ENCODE data around the gene ASCC2.
"Not testable (repeated sequence)": the region's sequence is repeated elsewhere in the genome, so short reads cannot be mapped to it uniquely, and the experiment has no call there.

Gene ASCC2

DNA sequence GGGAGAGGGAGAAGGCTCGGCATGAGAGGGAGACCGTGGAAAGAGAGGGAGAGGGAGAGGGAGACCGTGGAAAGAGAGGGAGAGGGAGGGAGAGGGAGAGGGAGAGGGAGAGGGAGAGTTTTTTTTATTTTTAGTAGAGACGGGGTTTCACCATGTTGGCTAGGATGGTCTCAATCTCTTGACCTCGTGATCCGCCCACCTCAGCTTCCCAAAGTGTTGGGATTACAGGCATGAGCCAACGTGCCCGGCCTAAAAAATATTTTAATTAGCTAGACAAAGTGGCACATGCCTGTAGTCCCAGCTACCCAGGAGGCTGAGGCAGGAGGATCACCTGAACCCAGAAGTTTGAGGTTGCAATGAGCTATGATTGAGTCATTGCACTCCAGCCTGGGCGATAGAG is 21.0 kb upstream of the ASCC2 start:
- DNase-seq (ENCODE audit: low read depth in 3 of 3, low spot score in 1 of 3) = not testable (repeated sequence)

DNA sequence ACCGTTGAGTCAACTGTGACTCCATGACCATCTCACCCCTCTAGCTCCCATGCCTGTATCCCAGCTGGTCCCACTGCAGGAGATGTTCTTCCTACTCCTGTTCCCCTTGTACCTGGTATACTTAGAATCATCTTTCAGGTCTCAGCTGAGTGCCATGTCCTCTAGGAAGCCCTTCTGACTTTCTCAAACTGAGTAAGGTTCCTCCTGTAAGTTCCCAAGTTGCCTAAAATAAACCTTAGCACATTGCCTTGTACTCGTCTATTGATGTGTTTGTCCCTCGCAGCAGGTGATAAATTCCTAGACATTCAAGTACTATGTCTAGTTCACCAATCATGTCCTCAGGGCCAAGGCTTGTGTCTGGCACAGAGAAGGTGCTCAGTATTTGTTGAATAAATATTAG is 18.4 kb upstream of the ASCC2 start:
- DNase-seq (ENCODE audit: low read depth in 3 of 3, low spot score in 1 of 3) = no peak

DNA sequence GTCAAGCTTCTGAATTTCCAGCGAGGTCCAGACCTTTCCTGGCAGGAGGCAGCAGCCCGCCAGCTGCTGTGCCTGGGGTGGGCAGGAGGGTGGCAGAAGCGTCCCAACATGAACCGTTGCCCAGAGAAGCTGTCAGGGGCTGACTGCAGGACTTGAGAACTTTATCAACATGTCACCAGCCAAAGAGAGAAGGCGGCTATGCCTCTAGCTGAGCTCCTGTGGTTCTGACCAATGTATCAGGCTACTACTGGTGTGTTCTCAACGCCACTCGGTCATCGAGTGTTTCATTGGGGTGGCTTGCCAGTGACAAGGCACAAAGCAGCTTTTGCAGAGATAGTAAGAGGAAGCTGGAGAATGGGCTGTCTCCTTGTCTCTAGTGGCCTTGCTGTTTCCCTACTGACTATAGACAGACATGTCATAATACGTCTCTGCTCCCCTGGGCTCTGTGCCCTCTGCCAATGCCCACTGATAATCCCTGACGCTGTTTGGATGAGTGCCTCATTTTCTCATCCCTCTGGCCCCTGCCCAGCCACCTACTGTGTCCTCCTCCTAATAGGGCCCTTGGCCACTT is 17.6 kb upstream of the ASCC2 start:
- DNase-seq (ENCODE audit: low read depth in 3 of 3, low spot score in 1 of 3) = no peak

DNA sequence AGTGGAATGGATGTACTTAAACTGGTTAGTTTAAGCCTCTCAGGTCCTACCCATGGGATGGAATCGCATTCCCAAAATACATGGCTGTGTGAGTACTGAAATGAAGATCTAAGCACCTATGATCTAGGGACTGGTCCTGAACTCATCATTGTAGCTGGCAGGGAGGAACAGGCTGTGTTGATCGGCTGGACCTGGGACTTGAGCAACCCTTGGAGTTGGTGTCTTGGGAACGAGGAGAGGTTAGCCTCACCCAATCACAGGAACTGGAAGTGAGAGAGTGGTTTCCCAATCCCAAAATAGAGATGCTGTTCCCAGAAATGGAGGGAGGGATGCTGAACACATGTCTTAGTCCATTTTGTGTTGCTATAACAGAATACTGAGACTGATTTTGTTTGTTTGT is 16.4 kb upstream of the ASCC2 start:
- no peak for DNase-seq (ENCODE audit: low read depth in 3 of 3, low spot score in 1 of 3)

DNA sequence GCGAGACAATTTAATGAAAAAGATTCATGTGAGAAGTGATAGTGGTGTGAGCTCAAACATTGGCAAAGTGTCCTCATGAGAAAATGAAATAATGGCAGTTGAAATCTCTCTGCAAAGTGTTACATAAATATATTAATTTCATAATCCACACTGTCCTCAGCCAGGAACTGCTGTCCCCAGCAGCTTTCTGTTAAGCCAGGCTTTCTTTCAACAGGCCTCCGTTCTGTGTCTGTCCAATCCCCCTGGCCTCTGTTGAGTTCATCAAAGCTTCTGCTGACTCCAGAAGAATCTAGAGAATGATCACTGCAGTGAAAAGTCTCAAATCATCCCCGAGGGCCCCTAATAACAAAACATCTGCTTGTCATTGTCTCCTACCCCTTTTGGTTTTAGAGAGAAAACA is 10.0 kb upstream of the ASCC2 start:
- no peak for DNase-seq (ENCODE audit: low read depth in 3 of 3, low spot score in 1 of 3)

DNA sequence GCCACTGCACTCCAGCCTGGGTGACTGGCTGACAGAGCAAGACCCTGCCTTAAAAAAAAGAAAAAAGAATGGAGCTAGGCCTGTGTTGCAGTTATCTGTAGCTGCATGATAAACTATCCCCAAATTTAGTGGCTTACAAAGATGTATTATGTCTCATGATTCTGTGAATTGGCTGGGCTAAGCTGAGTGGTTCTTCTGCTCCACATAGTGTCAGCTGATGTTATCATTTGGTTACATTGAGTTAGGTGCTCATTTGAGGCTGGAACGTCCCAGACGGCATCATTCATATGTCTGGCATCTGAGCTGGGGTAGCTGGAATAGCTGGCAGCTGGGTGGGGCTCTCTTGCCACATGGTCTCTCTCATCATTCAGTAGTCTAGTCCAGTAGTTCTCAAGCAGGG is 8.2 kb upstream of the ASCC2 start:
- DNase-seq (ENCODE audit: low read depth in 3 of 3, low spot score in 1 of 3) = no peak

DNA sequence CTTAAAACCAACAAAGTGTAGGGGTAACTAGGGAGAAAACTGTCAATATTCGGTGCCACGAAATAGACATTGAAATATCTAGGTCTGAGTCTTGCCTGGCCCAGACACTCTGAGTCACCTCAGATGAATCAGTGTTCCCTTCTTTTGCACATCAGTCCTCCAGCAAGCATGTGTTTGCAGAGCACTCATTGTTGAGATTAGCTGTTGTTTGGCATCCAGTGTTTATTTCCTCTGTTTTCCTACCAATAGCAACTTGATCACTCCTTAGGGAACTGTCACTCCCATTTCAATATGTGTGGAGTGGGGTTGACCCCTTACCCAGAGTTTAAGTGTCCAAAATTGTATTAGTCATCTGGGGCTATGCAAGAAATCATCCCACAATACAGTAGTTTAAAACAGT is 4.7 kb upstream of the ASCC2 start:
- no peak for DNase-seq (ENCODE audit: low read depth in 3 of 3, low spot score in 1 of 3)

DNA sequence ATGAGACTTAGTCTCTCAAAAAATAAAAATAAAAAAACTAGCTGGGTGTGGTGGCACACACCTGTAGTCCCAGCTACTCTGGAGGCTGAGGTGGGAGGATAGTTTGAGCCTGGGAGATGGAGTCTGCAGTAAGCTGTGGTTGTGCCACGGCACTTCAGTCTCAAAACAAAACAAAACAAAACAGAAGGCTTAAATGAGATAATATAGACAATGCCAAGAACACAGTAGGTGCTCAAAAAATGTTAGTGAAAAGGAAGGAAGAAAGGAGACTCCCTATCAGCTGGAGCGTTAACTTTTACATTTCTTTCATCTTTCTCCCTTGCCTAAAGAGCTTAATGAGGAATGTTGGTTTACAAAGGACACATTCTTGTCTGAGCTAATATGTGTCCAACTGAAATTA is 4.1 kb upstream of the ASCC2 start:
- no peak for DNase-seq (ENCODE audit: low read depth in 3 of 3, low spot score in 1 of 3)

DNA sequence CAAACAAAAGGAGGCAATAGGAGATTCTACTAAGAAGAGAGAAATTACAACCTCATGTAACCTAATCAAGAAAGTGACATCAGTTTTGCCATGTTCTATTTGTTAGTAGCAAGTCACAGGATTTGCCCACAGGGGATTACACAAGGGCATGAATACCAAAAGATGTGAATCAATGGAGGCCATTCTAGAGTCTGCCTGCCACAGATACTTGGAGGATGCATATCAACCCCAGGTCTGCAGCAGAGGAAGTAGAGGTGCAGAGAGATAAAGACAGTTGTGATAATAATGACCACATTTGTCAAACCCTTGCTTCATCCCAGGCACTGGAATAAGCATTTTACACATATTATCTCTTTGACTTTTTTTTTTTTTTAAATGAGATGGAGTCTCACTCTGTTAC is 2.4 kb upstream of the ASCC2 start:
- no peak for DNase-seq (ENCODE audit: low read depth in 3 of 3, low spot score in 1 of 3)

DNA sequence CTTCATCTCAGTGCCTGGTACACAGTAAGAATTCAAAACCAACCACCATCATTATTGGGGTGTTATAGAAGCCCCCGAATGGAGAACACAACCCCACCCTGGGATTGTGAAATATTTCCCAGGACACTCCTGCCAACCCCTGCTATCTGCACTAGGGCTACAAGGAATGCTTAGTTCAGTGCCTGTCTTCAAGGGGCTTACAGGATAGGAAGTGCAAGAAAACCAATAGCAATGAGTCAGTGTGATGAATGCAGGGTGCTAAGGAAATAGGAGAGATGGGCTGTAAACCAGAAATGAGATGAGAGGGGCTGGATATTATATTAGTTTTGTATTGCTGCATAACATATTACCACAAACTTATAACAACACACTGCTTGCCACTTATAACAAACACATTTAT is 965 bp upstream of the ASCC2 start:
- DNase-seq (ENCODE audit: low read depth in 3 of 3, low spot score in 1 of 3) = no peak

DNA sequence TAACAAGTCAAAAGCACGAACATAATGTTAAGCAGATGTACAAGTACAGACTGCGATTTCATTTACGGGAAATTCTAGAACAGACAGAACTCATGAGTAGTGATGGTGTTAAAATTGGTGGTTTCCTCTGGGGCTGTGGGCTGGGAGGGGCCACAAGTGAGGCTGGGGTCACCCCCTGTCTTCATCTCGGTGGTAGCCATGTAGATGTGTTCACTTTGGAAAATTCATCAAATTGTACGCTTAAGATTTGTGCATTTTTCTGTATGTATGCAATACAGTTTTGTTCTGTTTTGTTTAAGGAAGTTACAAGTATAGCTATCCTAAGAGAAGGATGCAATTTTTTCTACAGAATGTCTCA is 504 bp upstream of the ASCC2 start:
- DNase-seq (ENCODE audit: low read depth in 3 of 3, low spot score in 1 of 3) = no peak

DNA sequence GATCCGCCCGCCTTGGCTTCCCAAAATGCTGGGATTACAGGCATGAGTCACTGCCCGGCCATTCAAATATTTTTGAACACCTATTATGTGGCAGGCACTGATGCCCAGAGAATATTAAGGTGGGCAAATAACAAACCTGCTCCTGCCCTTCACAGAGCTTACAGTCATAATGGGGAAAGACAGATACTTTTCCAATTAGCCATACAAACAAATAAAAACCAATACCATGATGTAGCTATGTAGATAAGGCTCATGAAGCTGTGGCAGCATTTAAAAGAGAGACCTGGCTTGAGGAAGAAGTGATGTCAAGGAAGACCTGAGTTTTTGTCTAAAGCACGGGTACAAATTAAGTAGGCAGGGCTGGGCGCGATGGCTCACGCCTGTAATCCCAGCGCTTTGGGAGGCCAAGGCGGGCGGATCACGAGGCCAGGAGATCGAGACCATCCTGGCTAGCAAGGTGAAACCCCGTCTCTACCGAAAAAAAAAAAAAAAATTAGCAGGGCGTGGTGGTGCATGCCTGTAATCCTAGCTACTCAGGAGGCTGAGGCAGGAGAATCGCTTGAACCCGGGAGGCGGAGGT is 1.2 kb downstream of the ASCC2 start:
- DNase-seq (ENCODE audit: low read depth in 3 of 3, low spot score in 1 of 3) = not testable (repeated sequence)

DNA sequence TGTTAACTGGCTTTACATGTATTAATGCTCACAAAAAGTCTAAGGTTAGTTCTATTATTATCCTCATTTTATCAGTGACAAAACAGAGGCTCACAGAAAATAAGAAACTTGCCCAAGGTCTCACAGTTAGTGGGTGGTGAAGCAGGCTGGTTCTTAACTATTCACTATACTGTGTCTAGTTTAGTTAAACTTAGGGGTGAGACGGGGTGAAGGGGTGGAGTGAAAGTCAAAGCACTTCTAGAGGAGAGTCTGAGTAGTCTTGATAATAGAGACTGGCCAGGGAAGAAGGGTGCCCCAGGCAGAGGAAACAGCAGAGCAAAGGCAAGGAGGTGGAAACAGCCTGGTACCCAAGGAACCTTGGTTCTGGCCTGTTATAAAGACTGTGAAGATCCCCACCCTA is 4.0 kb downstream of the ASCC2 start:
- DNase-seq (ENCODE audit: low read depth in 3 of 3, low spot score in 1 of 3) = no peak

DNA sequence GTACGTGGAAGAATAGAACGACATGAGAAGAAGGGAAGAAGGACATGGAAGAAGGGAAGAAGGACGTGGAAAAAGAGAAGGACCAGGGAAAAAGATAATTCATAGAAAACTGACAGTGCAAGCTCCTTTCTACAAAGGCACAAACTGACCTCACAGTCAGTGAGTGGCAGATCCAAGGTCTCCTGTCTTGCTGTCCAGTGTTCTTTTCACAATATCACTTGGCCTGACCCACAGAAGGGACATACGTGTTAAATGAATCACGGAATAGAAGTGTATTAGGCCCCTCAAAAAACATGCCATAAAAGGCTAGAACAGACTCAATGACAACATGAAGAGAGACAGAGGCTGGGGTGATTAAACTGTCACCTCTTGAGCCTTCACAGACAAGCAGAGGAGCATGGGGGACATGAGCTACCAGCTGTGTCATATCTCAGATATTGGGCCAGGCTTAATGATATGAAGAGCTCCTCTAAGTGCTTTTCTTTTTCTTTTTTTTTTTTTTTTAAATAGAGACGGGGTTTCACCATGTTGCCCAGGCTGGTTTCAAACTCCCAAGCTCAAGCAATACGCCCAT is 4.6 kb downstream of the ASCC2 start:
- DNase-seq (ENCODE audit: low read depth in 3 of 3, low spot score in 1 of 3) = no peak

DNA sequence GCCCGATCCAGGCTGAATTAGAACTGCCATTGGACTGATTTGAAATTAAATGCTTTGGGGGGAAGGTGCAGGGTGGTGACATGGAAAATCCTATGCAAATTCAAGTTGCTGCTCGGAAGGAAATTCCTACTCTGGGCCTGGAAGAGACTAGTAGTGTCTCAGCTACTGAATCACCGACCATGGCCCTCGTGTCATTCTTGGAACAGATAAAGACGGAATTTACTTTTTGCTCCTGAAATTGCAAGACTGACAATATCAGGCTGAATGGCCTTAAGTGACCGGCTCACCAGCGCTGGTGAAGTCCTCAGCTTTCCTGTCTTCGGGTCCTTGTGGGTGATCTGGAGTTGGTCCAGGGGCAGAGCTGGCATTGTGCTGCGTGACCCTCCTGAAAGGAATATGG is 6.1 kb downstream of the ASCC2 start:
- DNase-seq (ENCODE audit: low read depth in 3 of 3, low spot score in 1 of 3) = no peak

DNA sequence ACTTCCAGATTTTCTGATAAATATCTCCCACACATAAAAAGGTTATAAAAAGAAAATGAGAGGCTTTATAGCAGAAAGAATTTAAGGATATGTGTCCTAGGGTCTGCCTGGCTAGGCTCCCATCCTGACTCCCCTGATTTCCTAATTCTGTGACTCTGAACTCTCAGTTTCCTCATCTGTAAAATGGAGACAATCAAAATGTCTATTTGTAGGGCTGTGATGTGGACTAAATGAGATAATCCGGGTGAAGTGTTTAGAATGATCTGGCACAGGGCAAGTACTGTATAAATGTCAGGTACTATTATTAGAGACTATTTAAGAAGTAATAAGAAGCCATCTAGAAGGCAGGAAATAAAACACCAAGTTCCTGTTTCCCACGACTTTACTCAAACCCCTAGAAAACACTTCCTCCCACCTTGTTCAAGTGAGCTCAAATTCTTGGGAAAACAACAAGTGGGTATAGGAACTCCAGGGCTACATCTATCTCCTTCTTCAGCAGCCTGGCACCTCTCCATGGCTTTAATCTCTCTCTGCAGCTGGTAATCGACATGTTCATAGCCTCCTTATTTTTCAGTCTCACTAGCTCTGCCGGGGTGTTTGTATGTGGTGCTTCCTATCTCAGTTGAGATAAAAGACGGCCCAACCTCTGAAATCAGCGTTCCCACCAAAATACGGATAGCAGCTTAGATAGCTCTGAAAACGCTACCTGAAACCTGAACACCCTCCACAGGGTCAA is 6.7 kb downstream of the ASCC2 start:
- no peak for DNase-seq (ENCODE audit: low read depth in 3 of 3, low spot score in 1 of 3)

DNA sequence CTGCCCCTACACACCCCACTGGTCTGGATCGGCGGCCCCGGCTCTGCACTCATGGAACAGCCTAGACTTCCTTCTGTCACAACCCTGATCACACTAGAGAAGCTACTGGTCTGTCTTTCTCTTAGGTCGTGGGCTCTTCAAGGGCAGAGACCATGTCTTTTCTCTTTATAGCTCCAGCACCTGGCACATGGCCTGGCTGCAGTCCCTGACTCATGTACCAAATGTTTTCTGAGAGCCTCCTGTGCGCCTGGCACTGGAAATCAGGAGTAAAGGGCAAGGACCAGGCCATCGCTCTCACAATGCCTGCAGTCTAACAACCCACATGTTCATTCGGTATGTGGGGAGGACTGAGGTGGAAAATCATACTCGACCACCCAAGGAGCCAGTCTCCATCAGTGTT is 7.5 kb downstream of the ASCC2 start:
- DNase-seq (ENCODE audit: low read depth in 3 of 3, low spot score in 1 of 3) = no peak

DNA sequence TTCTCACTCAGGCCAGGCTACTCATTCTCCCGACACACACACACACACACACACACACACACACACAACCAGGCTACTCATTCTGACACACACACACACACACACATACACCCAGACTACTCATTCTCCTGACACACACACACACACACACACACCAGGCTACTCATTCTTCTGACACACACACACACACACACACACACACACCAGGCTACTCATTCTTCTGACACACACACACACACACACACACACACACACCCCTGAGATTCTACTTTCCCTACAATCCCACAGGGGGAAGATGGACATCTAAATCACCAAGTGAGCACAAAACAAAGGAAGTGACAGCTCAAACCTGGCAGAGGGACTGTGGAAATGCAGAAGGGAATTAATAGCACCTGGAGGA is 10.3 kb downstream of the ASCC2 start:
- not testable (repeated sequence) for DNase-seq (ENCODE audit: low read depth in 3 of 3, low spot score in 1 of 3)

DNA sequence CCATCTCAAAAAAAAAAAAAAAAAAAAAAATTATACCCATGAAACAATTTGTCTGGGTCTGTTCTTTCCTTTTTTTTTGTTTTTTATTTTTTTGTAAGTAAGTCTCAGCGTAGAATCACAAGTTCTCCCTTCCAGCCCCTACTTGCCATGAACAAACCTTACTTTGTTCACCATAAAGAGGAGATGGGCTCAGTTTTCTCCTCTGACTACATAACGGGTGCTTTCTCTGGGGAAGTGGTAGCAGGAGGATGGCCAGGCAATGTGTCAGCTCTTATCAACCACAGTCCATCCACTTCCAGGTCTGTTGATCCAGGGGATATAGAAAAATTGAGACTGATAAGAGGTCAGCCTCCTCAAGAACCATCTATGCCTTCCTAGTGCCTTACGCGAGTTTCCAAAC is 11.0 kb downstream of the ASCC2 start:
- DNase-seq (ENCODE audit: low read depth in 3 of 3, low spot score in 1 of 3) = no peak

DNA sequence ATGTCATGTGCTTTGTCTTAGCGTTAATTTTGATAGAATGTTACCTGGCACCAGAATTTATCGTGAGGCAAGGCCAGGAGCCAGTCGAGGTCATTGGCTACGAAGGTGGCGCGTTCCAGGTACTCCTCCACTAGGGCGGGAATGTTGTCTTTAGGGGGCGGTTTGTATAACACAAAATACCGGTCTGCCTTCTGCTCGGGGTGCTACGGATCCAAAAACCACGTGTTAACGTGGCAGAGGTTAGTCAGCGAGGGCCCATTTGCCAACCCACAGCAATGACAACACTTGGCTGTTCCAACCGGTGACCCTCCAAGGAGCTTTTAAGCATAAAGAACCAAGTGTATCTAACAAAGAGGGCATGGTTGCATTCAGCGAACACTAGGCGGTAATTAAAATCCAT is 12.5 kb downstream of the ASCC2 start:
- DNase-seq (ENCODE audit: low read depth in 3 of 3, low spot score in 1 of 3) = no peak

DNA sequence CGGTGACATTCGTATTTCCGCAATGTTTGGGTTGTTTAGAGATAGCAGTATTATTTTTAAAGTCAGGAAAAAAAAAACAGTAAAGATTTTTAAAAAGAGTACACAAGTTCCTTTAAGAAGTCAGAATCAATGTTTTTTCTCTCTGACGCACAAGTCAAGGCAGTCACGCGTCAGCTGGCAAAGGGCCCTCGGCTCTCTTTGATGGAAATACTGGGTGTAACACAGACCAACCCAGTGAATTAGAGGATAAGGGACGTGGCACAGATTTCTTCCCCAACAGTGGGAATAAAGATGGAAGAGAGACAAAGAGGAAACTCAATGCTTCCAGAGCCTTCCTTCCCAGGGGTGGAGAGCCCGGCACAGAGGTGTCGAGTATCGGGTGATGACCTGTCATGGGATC is 13.4 kb downstream of the ASCC2 start:
- no peak for DNase-seq (ENCODE audit: low read depth in 3 of 3, low spot score in 1 of 3)

DNA sequence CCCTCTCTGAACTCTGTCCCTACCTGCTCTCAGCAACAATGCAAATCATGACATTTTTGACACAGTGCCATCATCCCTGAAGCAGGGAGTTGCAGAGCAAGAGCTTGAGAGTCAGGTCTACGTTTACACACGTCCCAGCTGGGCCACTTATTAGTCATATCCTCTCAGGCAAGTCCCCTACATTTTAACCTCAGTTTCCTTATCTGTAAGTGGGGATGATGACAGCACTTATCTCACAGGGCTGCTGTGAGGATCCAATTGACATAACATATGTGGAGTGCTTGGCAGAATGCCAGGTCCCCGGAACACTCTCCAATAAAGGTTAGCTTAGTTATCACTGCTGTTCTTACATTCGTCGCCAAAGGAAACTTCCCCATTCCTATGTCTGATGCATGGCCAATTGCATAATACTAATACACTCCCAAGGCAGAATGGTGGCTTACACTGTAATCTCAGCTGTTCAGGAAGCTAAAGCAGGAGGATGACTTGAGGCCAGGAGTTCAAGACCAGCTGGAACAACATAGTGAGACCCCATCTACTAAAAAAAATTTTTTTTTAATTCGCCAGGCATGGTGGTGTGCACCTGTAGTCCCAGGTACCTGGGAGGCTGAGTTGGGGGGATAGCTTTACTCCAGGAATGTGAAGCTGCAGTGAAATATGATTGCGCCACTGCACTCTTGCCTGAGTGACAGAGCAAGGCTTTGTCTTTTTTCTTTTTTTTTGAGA is 16.6 kb downstream of the ASCC2 start:
- DNase-seq (ENCODE audit: low read depth in 3 of 3, low spot score in 1 of 3) = no peak
